ENCODE results near the gene DUS4L. TPM values are rescaled to one million over a fixed set of nuclear protein-coding genes. Genes with fewer than 3 reads are reported as not detected.

DUS4L gene
- total and polyA plus RNA-seq, 2 of the 13 experiments (the other 11 are each of a cell fraction or from before 2014, with no cell fraction given) = 5.6 to 9.8 TPM

GRCh38 chr7:107563775-107564552, at the start of gene DUS4L, which contains the start of gene COG5 (continued):
- TF ChIP-seq ZNF710 (CRISPR knock-in tag; IDR thresholded peaks at IDR 0.05; ENCODE audit: borderline replicate concordance) (peak; percentile 46; the same call in 1 of the 2 replicates), BRD4 (CRISPR knock-in tag; IDR thresholded peaks at IDR 0.05) (no peak), AGO2 (optimal IDR thresholded peaks at IDR 0.05; ENCODE audit: low read depth, low read length) (peak; percentile 38), RFX5 (IDR thresholded peaks at IDR 0.05; ENCODE audit: low read depth, low read length) (no peak), ZNF20 (CRISPR knock-in tag; IDR thresholded peaks at IDR 0.05) (no peak), GTF3A (CRISPR knock-in tag; conservative IDR thresholded peaks at IDR 0.05) (no peak), CENPT (CRISPR knock-in tag; IDR thresholded peaks at IDR 0.05; ENCODE audit: low read depth) (no peak), KMT2B (CRISPR knock-in tag; IDR thresholded peaks at IDR 0.05) (peak; percentile 99), STAT5B (CRISPR knock-in tag; IDR thresholded peaks at IDR 0.05) (no peak), MIXL1 (CRISPR knock-in tag; IDR thresholded peaks at IDR 0.05) (peak; percentile 51; the same call in 1 of the 2 replicates), NFE2 (CRISPR knock-in tag; IDR thresholded peaks at IDR 0.05) (no peak), YY1 (IDR thresholded peaks at IDR 0.05; ENCODE audit: insufficient read depth, insufficient replicate concordance, low read depth, low read length) (peak; percentile 93), MXI1 (IDR thresholded peaks at IDR 0.05; ENCODE audit: borderline replicate concordance, low read depth, low read length) (peak; percentile 82; the same call in 1 of the 3 replicates), NR3C1 (CRISPR knock-in tag; IDR thresholded peaks at IDR 0.05) (no peak; the same call in 1 of the 2 replicates), ZNF614 (CRISPR knock-in tag; IDR thresholded peaks at IDR 0.05; ENCODE audit: borderline replicate concordance) (no peak), MLX (CRISPR knock-in tag; IDR thresholded peaks at IDR 0.05) (0 out of 2 replicates have a peak, but pooled peaks have one; percentile 33)
- TF ChIP-seq, protein P1, sequence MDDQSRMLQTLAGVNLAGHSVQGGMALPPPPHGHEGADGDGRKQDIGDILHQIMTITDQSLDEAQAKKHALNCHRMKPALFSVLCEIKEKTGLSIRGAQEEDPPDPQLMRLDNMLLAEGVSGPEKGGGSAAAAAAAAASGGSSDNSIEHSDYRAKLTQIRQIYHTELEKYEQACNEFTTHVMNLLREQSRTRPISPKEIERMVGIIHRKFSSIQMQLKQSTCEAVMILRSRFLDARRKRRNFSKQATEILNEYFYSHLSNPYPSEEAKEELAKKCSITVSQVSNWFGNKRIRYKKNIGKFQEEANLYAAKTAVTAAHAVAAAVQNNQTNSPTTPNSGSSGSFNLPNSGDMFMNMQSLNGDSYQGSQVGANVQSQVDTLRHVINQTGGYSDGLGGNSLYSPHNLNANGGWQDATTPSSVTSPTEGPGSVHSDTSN (CRISPR knock-in tag; IDR thresholded peaks at IDR 0.05; ENCODE audit: borderline replicate concordance) = no peak
- TF ChIP-seq, protein P2, sequence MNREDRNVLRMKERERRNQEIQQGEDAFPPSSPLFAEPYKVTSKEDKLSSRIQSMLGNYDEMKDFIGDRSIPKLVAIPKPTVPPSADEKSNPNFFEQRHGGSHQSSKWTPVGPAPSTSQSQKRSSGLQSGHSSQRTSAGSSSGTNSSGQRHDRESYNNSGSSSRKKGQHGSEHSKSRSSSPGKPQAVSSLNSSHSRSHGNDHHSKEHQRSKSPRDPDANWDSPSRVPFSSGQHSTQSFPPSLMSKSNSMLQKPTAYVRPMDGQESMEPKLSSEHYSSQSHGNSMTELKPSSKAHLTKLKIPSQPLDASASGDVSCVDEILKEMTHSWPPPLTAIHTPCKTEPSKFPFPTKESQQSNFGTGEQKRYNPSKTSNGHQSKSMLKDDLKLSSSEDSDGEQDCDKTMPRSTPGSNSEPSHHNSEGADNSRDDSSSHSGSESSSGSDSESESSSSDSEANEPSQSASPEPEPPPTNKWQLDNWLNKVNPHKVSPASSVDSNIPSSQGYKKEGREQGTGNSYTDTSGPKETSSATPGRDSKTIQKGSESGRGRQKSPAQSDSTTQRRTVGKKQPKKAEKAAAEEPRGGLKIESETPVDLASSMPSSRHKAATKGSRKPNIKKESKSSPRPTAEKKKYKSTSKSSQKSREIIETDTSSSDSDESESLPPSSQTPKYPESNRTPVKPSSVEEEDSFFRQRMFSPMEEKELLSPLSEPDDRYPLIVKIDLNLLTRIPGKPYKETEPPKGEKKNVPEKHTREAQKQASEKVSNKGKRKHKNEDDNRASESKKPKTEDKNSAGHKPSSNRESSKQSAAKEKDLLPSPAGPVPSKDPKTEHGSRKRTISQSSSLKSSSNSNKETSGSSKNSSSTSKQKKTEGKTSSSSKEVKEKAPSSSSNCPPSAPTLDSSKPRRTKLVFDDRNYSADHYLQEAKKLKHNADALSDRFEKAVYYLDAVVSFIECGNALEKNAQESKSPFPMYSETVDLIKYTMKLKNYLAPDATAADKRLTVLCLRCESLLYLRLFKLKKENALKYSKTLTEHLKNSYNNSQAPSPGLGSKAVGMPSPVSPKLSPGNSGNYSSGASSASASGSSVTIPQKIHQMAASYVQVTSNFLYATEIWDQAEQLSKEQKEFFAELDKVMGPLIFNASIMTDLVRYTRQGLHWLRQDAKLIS (CRISPR knock-in tag; IDR thresholded peaks at IDR 0.05) = no peak
- TF ChIP-seq, protein P3, sequence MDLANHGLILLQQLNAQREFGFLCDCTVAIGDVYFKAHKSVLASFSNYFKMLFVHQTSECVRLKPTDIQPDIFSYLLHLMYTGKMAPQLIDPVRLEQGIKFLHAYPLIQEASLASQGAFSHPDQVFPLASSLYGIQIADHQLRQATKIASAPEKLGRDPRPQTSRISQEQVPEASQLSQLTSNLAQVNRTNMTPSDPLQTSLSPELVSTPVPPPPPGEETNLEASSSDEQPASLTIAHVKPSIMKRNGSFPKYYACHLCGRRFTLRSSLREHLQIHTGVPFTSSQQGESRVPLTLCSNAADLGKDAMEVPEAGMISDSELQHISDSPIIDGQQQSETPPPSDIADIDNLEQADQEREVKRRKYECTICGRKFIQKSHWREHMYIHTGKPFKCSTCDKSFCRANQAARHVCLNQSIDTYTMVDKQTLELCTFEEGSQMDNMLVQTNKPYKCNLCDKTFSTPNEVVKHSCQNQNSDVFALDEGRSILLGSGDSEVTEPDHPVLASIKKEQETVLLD (CRISPR knock-in tag; IDR thresholded peaks at IDR 0.05; ENCODE audit: low read depth) = 0 out of 2 replicates have a peak, but pooled peaks have one; percentile 33
